HepG2 (cell line): ENCODE data around the gene ECSIT. TPM values are rescaled to one million over a fixed set of nuclear protein-coding genes. Genes with fewer than 3 reads are reported as not detected.

ENCODE experiments used
- ATAC-seq: fragments of 200-7000 bp; cut with Tn5 transposase; 3 replicates; pipeline ENCODE4 v1.9.1; 2020; ENCODE audit warnings: mild to moderate bottlenecking, moderate library complexity
- BruUV-seq: library from RNA; stranded (reverse); fragments of 400-500 nt; replicated peaks from 2 replicates; lab custom pipeline; 2021; lab: Mats Ljungman, UMichigan
- CTCF ChIA-PET: fragments of 300-600 bp; formaldehyde crosslinking; extraction: SDS; loops from one replicate; lab custom pipeline; 2021; ENCODE audit warnings: low total read pairs, inconsistent platforms, low intra/inter-chr PET ratio; lab: Yijun Ruan, JAX
- POLR2A ChIA-PET: fragments of 350-600 bp; sonication (Branson Sonifier 250); formaldehyde crosslinking; loops from one replicate; lab custom pipeline; 2020; ENCODE audit warnings: antibody characterized with exemption, inconsistent platforms; lab: Yijun Ruan, JAX
- DNase-seq: peaks from one replicate; pipeline ENCODE4 v3.0.0-alpha.2; 2015; ENCODE audit warnings: low spot score
- FAIRE-seq: peaks from 3 replicates; lab custom pipeline; 2011; peaks lifted over from hg19 to GRCh38; lab: Jason Lieb, UNC
- H2AFZ ChIP-seq: one replicate; pipeline ENCODE4 v1.6.1; 2011; ENCODE audit warnings: low read length, inconsistent platforms
- H3K27ac ChIP-seq: fragments of 300-600 bp; 3 replicates; pipeline ENCODE4 v1.8.0; 2011; ENCODE audit warnings: mixed run types, mild to moderate bottlenecking, mixed read lengths, low read length, inconsistent platforms; ENCODE audit not compliant: insufficient read depth; ENCODE audit errors: extremely low read length
- H3K27me3 ChIP-seq, 2 experiments: fragments of 200-600 bp in 1 of 2; 2 replicates in 1 of 2; 3 replicates in 1 of 2; pipeline versions ENCODE4 v1.6.0 to v1.8.0; 2011; ENCODE audit warnings: low read length in 2 of 2, mild to moderate bottlenecking in 2 of 2, moderate library complexity in 2 of 2, inconsistent platforms in 1 of 2; ENCODE audit not compliant: insufficient read depth in 2 of 2, control insufficient read depth in 1 of 2
- H3K36me3 ChIP-seq, 2 experiments: fragments of 200-600 bp in 1 of 2; replicated peaks in 1 of 2; 2 replicates in 1 of 2; 3 replicates in 1 of 2; pipeline versions ENCODE4 v1.5.1 to v1.8.0; 2011; ENCODE audit warnings: low read length in 2 of 2, inconsistent platforms in 1 of 2; ENCODE audit not compliant: insufficient read depth in 2 of 2, control insufficient read depth in 1 of 2
- H3K4me1 ChIP-seq: 2 replicates; pipeline ENCODE4 v1.5.1; 2012; ENCODE audit warnings: low read length, inconsistent platforms; ENCODE audit not compliant: insufficient read depth
- H3K4me2 ChIP-seq: 2 replicates; pipeline ENCODE4 v1.6.0; 2011; ENCODE audit warnings: low read depth, low read length, inconsistent platforms
- H3K4me3 ChIP-seq, 3 experiments: fragments of 200-600 bp in 1 of 3; sonication (generic), shearing (Covaris generic) in 1 of 3; replicated peaks in 1 of 3; 2 replicates each; pipeline ENCODE4 v1.5.1; 2011 to 2016; ENCODE audit warnings: low read length in 3 of 3, inconsistent platforms in 2 of 3, low read depth in 2 of 3, mild to moderate bottlenecking in 2 of 3, control low read depth in 1 of 3, mixed read lengths in 1 of 3; ENCODE audit not compliant: insufficient read depth in 1 of 3
- H3K79me2 ChIP-seq: one replicate; pipeline ENCODE4 v1.6.1; 2011; ENCODE audit warnings: low read length, inconsistent platforms; ENCODE audit not compliant: insufficient read depth
- H3K9ac ChIP-seq: 2 replicates; pipeline ENCODE4 v1.6.0; 2011; ENCODE audit warnings: mild to moderate bottlenecking, low read depth, low read length, inconsistent platforms; ENCODE audit not compliant: insufficient read depth
- H3K9me3 ChIP-seq: 2 replicates; pipeline ENCODE4 v1.5.1; 2012; ENCODE audit warnings: mild to moderate bottlenecking, low read length
- H4K20me1 ChIP-seq: 2 replicates; pipeline ENCODE4 v1.6.0; 2011; ENCODE audit warnings: inconsistent platforms, mild to moderate bottlenecking, low read length, moderate library complexity; ENCODE audit not compliant: insufficient read depth
- HIVEP1 ChIP-seq: sonication (generic); formaldehyde crosslinking; IDR thresholded peaks from 2 replicates; pipeline ENCODE4 v1.4.0; 2020; ENCODE audit warnings: mild to moderate bottlenecking, missing genetic modification reagents
- MED13 ChIP-seq: sonication (generic); formaldehyde crosslinking; IDR thresholded peaks from 2 replicates; pipeline ENCODE4 v1.5.0; 2020; ENCODE audit warnings: missing genetic modification reagents
- MLLT10 ChIP-seq: sonication (generic); formaldehyde crosslinking; IDR thresholded peaks from 2 replicates; pipeline ENCODE4 v1.4.0; 2020; ENCODE audit warnings: missing genetic modification reagents
- NRL ChIP-seq: sonication (generic); formaldehyde crosslinking; IDR thresholded peaks from 2 replicates; pipeline ENCODE4 v1.5.0; 2020; ENCODE audit warnings: missing genetic modification reagents, mild to moderate bottlenecking, moderate library complexity, borderline replicate concordance
- SAP130 ChIP-seq: IDR thresholded peaks from 2 replicates; pipeline ENCODE4 v1.6.1; 2016; ENCODE audit warnings: low read depth
- SMAD3 ChIP-seq: sonication (generic); formaldehyde crosslinking; IDR thresholded peaks from 2 replicates; pipeline ENCODE4 v1.4.0; 2020; ENCODE audit warnings: missing genetic modification reagents
- ZFP36L1 ChIP-seq: sonication (generic); formaldehyde crosslinking; IDR thresholded peaks from 2 replicates; pipeline ENCODE4 v1.8.0; 2022; ENCODE audit warnings: mild to moderate bottlenecking, missing genetic modification reagents, moderate library complexity
- ZNF615 ChIP-seq: sonication (generic); formaldehyde crosslinking; IDR thresholded peaks from 2 replicates; pipeline ENCODE4 v1.5.0; 2020; ENCODE audit warnings: mild to moderate bottlenecking, missing genetic modification reagents, borderline replicate concordance
- WGBS: methylation state at CpG from one replicate; pipeline ENCODE4 v1.1.6; 2017; ENCODE audit warnings: low lambda C conversion rate; 5-methylcytosine and 5-hydroxymethylcytosine counted together
- in situ Hi-C: cut with HindIII; loops from 2 replicates; pipeline ENCODE4 v1.10.0; 2017; ENCODE audit warnings: low pct_unique_long_range_greater_than_20kb; ENCODE audit not compliant: extremely low pct_ligation_motif_present
- intact Hi-C: fragments of 100-400 bp; cut with micrococcal nuclease; formaldehyde crosslinking; loops from one replicate; pipeline ENCODE4 v1.10.0; 2022; ENCODE audit not compliant: unreplicated experiment
- polyA plus RNA-seq, 8 experiments: library from polyadenylated mRNA; depleted of rRNA in 3 of 8; stranded (reverse) in 7 of 8; unstranded in 1 of 8; fragments of >200 nt; fragmentation: Illumina TruSeq in 4 of 8; extraction: Trizol in 4 of 8; gene quantifications; 2 replicates each; pipeline versions ENCODE4 v1.2.1 to v1.2.3, GENCODE V29; 2011 to 2016; ENCODE audit warnings: low read depth in 4 of 8, missing spikeins in 1 of 8, mixed read lengths in 1 of 8; ENCODE audit not compliant: insufficient read depth in 1 of 8
- total RNA-seq, 5 experiments: library from RNA; depleted of rRNA; stranded (reverse); fragments of >200 nt; fragmentation: Illumina TruSeq; extraction: Trizol; gene quantifications; 2 replicates each; pipeline ENCODE4 v1.2.3, GENCODE V29; 2016; ENCODE audit warnings: low read depth in 1 of 5
- TF ChIP-seq, protein P1 (sequence below): sonication (generic); formaldehyde crosslinking; IDR thresholded peaks from 2 replicates; pipeline ENCODE4 v1.5.1; 2020; ENCODE audit warnings: mild to moderate bottlenecking, moderate library complexity, missing genetic modification reagents
- TF ChIP-seq, protein P2 (sequence below): sonication (generic); formaldehyde crosslinking; IDR thresholded peaks from 2 replicates; pipeline ENCODE4 v1.4.0; 2020; ENCODE audit warnings: mild to moderate bottlenecking, missing genetic modification reagents, borderline replicate concordance
- TF ChIP-seq, protein P3 (sequence below): sonication (generic); formaldehyde crosslinking; IDR thresholded peaks from 2 replicates; pipeline ENCODE4 v1.5.0; 2020; ENCODE audit warnings: mild to moderate bottlenecking, low read depth, missing genetic modification reagents, borderline replicate concordance
- TF ChIP-seq, protein P4 (sequence below): IDR thresholded peaks from 2 replicates; pipeline ENCODE4 v1.6.1; 2012; ENCODE audit warnings: low read depth, low read length, improper control_type of control experiment
- TF ChIP-seq, protein P5 (sequence below): sonication (generic); formaldehyde crosslinking; IDR thresholded peaks from 2 replicates; pipeline ENCODE4 v1.5.0; 2020; ENCODE audit warnings: missing genetic modification reagents
- TF ChIP-seq, protein P6 (sequence below): sonication (generic); formaldehyde crosslinking; IDR thresholded peaks from 2 replicates; pipeline ENCODE4 v1.8.1; 2023; ENCODE audit warnings: missing genetic modification reagents, inconsistent platforms, borderline replicate concordance

ECSIT gene
- total and polyA plus RNA-seq, 2 of the 13 experiments (the other 11 are each of a cell fraction or from before 2014, with no cell fraction given): 36.4 to 62.3 TPM

DNA sequence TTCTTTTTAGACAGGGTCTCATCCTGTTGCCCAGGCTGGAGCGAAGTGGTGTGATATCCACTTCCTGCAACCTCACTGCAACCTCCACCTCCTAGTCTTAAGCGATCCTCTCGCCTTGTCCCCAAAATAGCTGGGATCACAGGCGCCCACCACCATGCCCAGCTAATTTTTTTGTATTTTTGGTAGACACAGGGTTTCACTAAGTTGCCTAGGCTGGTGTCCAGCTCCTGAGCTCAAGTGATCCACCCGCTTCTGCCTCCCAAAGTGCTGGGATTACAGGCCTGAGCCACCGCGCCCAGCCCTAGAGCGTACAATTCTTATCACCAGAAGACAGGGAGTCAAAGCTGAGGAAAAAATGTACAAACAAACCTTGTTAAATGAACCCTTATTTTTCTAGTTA, 34.6 kb upstream of the ECSIT start (continued):
- TF ChIP-seq, protein P1, sequence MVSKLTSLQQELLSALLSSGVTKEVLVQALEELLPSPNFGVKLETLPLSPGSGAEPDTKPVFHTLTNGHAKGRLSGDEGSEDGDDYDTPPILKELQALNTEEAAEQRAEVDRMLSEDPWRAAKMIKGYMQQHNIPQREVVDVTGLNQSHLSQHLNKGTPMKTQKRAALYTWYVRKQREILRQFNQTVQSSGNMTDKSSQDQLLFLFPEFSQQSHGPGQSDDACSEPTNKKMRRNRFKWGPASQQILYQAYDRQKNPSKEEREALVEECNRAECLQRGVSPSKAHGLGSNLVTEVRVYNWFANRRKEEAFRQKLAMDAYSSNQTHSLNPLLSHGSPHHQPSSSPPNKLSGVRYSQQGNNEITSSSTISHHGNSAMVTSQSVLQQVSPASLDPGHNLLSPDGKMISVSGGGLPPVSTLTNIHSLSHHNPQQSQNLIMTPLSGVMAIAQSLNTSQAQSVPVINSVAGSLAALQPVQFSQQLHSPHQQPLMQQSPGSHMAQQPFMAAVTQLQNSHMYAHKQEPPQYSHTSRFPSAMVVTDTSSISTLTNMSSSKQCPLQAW (CRISPR knock-in tag): no peak
- TF ChIP-seq MLLT10 (CRISPR knock-in tag) (no peak), MED13 (no peak), SMAD3 (CRISPR knock-in tag) (no peak), HIVEP1 (CRISPR knock-in tag) (no peak)
- TF ChIP-seq, protein P2, sequence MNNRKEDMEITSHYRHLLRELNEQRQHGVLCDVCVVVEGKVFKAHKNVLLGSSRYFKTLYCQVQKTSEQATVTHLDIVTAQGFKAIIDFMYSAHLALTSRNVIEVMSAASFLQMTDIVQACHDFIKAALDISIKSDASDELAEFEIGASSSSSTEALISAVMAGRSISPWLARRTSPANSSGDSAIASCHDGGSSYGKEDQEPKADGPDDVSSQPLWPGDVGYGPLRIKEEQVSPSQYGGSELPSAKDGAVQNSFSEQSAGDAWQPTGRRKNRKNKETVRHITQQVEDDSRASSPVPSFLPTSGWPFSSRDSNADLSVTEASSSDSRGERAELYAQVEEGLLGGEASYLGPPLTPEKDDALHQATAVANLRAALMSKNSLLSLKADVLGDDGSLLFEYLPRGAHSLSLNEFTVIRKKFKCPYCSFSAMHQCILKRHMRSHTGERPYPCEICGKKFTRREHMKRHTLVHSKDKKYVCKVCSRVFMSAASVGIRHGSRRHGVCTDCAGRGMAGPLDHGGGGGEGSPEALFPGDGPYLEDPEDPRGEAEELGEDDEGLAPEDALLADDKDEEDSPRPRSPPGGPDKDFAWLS (CRISPR knock-in tag): no peak
- TF ChIP-seq, protein P3, sequence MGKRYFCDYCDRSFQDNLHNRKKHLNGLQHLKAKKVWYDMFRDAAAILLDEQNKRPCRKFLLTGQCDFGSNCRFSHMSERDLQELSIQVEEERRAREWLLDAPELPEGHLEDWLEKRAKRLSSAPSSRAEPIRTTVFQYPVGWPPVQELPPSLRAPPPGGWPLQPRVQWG (CRISPR knock-in tag): no peak

DNA sequence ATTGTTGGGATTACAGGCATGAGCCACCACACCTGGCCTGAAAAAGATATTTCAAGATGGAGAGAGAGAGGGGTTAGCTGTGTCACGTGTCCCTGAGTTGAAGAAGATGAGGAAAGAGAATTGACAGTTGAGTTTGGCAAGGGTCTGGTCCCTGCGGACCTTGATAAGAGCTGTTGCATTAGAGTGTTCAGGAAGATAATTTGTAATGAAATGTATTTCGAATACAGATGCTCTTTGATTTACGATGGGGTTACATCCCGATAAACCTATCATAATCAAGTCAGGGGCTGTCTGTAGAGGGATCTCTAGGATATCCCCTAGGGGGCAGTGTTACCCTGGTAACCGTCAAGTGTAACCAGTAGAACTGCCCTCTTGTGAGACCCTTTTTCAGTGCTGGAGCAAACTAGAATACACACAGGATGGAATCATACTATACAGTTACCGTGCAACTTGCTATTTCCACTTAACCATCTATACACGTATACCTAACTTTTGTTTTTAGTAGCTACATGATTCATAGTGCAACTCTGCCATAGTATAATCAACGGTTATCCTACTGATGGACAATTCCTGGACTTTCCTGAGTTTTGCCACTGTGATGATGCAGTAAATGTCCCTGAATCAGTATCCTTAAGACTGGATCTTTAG, 31.6 kb upstream of the ECSIT start:
- H3K27ac ChIP-seq: no peak overlapping the region
- H3K79me2 ChIP-seq: peaks cover 28% of the 10 kb centered on the region
- ATAC-seq (peak; percentile 67), DNase-seq (peak; percentile 80), FAIRE-seq (peak; percentile 93)
- H3K4me3 ChIP-seq: peak overlapping the region; percentile 70 to 92 (median 82); a peak in 3 of 6 replicates
- intact Hi-C loops (loop anchor here (1.0 kb wide), 1 partner anchor 27 kb away; no protein-coding TSS in a partner anchor), in situ Hi-C loops (no loop called here)
- H3K9me3 ChIP-seq: no peaks in the 10 kb centered on the region
- WGBS: 33% methylated on average over 9 of the region's 9 CpGs
- no peak overlapping the region for H3K9ac ChIP-seq
- H3K4me2 ChIP-seq: peak overlapping the region; percentile 84
- BruUV-seq: no TSS peak
- ChIA-PET POLR2A (interaction anchor here (1.0 to 2.8 kb wide), 3 partner anchors 12 to 31 kb away, joined by 3 to 33 read pairs (median 7); partner anchors contain the start of genes ACP5 and ECSIT), CTCF (interaction anchor here (0.6 to 1.8 kb wide), 3 partner anchors 25 to 982 kb away, joined by 3 to 13 read pairs (median 4); no protein-coding TSS in a partner anchor)
- H2AFZ ChIP-seq: no peak overlapping the region
- H4K20me1 ChIP-seq: no peaks in the 10 kb centered on the region
- H3K4me1 ChIP-seq: peaks cover 31% of the 10 kb centered on the region
- H3K27me3 ChIP-seq: no peaks in the 10 kb centered on the region
- H3K36me3 ChIP-seq: peaks cover 0 to 3% of the 10 kb centered on the region in 2 experiments; a peak in 2 of 5 replicates
- TF ChIP-seq ZNF615 (CRISPR knock-in tag): no peak
- TF ChIP-seq SAP130 (CRISPR knock-in tag): no peak
- no peak for TF ChIP-seq NRL (CRISPR knock-in tag)
- TF ChIP-seq, protein P4, sequence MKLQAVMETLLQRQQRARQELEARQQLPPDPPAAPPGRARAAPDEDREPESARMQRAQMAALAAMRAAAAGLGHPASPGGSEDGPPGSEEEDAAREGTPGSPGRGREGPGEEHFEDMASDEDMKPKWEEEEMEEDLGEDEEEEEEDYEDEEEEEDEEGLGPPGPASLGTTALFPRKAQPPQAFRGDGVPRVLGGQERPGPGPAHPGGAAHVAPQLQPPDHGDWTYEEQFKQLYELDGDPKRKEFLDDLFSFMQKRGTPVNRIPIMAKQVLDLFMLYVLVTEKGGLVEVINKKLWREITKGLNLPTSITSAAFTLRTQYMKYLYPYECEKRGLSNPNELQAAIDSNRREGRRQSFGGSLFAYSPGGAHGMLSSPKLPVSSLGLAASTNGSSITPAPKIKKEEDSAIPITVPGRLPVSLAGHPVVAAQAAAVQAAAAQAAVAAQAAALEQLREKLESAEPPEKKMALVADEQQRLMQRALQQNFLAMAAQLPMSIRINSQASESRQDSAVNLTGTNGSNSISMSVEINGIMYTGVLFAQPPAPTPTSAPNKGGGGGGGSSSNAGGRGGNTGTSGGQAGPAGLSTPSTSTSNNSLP: peak; percentile 46; the same call in 1 of the 2 replicates
- TF ChIP-seq, protein P5, sequence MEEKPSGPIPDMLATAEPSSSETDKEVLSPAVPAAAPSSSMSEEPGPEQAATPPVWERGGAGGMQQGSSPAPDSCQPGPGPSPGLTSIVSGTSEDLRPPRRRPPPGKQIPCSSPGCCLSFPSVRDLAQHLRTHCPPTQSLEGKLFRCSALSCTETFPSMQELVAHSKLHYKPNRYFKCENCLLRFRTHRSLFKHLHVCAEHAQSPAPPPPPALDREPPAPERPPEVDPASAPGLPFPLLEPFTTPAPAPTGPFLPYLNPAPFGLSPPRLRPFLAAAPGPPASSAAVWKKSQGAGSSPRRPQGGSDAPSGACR (CRISPR knock-in tag): no peak
- no peak for TF ChIP-seq ZFP36L1
- TF ChIP-seq, protein P6, sequence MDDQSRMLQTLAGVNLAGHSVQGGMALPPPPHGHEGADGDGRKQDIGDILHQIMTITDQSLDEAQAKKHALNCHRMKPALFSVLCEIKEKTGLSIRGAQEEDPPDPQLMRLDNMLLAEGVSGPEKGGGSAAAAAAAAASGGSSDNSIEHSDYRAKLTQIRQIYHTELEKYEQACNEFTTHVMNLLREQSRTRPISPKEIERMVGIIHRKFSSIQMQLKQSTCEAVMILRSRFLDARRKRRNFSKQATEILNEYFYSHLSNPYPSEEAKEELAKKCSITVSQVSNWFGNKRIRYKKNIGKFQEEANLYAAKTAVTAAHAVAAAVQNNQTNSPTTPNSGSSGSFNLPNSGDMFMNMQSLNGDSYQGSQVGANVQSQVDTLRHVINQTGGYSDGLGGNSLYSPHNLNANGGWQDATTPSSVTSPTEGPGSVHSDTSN (CRISPR knock-in tag): no peak
